Stimulated activated CD4-positive, alpha-beta T cell treated with anti-CD3 and anti-CD28 coated beads, TNF-alpha, amount 100 ng/mL, for 24 hours (primary cell): Measurements from ENCODE around the gene MAP3K5.

Source experiments
- DNase-seq, 3 experiments: peaks; one replicate each; pipeline ENCODE4 v3.0.0-alpha.2; 2020; ENCODE audit warnings: low read depth in 3 of 3

MAP3K5 gene

DNA sequence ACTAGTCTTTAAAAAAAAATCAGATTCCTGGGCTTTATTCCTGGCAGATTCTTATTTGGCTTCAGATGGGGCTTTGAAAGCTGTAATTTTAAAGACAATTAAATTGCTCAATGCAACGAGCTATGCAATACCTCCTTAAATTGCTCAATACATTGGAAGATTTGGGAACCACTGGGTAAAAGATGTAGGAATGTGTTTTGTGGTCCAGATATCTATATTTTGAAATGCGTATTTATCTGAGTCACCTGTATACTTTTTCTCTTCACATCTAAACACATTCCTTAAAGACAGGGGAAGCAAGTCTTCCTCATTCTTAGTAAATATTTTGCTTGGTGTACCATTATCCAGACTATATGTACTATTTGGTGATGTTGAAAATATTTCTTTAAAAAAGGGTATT, 212.5 kb downstream of the MAP3K5 start:
- no peak for DNase-seq

GRCh38 chr6:136576821-136577220, 215.5 kb downstream of the MAP3K5 start:
- no peak for DNase-seq

DNA sequence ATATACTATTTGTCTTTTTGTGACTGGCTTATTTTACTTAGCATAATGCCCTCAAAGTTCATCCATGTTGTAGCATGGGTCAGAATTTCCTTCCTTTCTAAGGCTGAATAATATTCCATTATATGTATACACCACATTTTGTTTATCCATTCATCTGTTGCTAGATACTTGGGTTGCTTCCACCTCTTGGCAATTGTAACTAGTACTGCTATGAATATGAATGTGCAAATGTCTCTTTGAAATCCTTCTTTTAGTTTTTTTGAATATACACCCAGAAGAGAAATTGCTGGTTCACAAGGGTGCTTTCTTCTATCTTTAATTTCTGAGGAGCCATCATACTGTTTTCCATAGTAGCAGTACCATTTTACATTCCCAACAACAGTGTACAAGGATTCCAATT, 220.8 kb downstream of the MAP3K5 start:
- no peak for DNase-seq

- DNase-seq = no peak
These were observed 221.2 kb downstream of the MAP3K5 start for GRCh38 chr6:136571065-136571464.

DNA sequence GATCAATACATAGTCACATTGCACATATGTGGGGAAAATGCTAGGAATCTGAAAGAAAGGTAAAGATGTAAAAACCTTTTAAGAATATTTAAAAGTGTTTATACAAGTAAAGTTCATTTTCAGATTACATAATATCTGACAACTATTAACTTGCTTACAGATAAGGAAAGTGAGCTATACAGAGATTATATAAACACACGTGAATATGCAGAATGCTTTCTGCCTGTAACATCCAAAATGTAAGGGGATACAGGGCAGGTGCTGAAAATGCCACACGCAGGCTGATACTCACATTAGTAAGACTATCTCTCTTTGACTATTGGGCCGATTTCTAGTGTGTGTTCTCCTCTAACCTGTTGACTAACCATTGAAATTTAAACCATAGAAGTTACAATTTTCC, 224.1 kb downstream of the MAP3K5 start:
- no peak for DNase-seq

- no peak for DNase-seq
These were observed 224.6 kb downstream of the MAP3K5 start for GRCh38 chr6:136567688-136568087.

DNA sequence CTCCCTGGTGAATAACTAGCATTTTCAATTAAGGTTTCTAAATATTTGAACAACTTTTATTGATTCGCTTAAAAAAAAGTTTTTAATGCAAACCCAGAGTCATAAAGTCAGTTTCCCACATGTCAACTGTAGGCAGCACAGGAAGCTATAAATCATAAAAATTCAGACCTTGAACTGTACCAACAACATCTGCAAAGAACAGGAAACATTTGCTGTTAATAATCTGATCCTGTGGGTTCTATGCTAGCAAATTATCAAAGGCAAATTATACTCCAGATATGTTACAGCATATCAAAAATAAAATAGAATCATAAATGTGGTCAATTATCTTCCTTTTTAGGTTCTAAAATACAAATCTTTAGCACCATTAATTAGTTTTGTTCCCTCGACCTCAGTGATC, 225.4 kb downstream of the MAP3K5 start:
- DNase-seq = no peak

DNA sequence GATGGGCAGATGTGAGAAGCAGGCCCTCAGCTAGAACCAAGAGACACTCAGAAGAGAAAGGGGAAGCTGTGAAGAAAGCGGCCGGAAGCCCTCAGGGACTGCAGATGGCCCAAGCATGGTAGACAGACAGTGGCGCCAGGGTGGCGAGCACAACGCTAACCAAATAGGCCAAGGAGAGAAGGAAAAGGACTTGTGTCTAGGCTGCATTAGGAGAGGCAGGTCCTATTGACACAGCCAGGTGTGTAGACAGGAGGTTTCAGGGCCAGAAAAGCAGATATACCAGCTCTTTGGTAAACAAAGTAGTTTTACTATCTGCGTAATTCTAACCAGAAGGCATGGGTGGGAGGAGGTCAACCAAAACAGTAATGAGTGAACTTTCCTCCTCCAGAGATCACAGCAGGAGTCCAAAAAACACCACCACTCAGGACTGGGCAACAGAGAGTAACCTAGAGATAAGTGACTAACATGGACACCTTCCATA, 226.2 kb downstream of the MAP3K5 start:
- DNase-seq = no peak

DNA sequence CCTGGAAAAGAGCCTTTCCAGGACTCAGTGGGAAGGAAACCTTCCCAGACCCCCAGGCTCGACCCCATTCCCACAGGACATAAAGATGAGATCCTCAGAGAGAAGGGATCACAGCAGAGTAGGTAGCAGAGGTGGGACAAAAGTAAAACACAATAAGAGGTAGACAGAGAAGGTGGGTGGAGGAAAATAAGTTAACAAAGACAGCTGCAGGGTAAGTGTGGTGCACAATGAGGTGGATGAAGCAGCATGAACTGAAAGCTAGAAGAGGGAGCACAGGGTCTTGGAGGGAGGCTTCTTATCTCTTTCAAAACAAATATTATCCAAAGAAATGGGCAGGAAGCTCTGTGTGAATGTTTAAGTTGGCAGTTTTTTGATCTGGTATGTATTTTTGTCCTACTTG, 228.1 kb downstream of the MAP3K5 start:
- no peak for DNase-seq

GRCh38 chr6:136563386-136564152, 228.7 kb downstream of the MAP3K5 start:
- DNase-seq = no peak

- no peak for DNase-seq
These were observed 230.1 kb downstream of the MAP3K5 start for GRCh38 chr6:136562211-136562610.

GRCh38 chr6:136553166-136553787, 239.0 kb downstream of the MAP3K5 start:
- DNase-seq = no peak

GRCh38 chr6:136552054-136552453, 240.2 kb downstream of the MAP3K5 start:
- DNase-seq = no peak

GRCh38 chr6:136551103-136551502, 241.2 kb downstream of the MAP3K5 start:
- DNase-seq = no peak

- peak in 2 of 3 experiments; percentile 26 to 68 for DNase-seq
These were observed 241.8 kb downstream of the MAP3K5 start, which contains the start of gene MAP7 for GRCh38 chr6:136550330-136551071. MAP7 (minus strand) TSS chr6:136550422; CDS start chr6:136550408, 14 bp downstream.

GRCh38 chr6:136550045-136550329, 242.3 kb downstream of the MAP3K5 start:
- DNase-seq = no peak

DNA sequence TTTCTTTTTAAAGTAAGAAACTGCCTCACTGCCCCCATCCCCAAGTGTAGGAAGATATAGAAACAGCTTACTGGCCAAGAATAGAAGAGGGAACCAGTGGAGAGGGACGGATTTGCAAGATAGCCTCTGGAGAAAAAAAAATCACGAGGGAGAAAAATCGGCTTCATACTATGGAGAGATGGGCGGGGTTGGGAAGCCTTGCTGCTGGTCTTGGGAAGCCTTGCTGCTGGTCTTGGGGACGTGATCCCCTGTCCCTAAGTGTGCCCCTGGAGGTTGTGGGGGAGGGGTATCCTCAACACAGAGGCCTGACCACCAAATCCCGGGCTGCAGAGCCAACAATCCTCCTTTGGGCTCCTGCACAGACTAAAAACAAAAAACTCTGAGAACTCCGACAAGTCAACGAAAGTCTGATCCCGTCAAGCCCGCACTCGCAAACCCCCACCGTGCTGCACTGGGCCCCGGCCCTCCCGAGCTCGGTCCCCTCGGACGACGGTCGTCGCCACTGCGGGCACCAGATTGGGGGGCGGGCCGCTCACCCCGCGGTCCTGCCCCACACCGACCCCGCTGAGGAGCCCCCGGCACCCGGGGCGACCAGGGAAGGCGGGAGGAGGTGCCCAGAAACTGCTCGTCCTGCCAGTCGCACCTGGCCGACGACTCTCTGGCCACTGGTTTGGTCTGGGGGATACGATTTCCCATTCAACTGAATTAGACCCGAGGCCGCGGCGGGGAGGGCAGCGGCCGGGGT, 242.8 kb downstream of the MAP3K5 start:
- DNase-seq = no peak

DNA sequence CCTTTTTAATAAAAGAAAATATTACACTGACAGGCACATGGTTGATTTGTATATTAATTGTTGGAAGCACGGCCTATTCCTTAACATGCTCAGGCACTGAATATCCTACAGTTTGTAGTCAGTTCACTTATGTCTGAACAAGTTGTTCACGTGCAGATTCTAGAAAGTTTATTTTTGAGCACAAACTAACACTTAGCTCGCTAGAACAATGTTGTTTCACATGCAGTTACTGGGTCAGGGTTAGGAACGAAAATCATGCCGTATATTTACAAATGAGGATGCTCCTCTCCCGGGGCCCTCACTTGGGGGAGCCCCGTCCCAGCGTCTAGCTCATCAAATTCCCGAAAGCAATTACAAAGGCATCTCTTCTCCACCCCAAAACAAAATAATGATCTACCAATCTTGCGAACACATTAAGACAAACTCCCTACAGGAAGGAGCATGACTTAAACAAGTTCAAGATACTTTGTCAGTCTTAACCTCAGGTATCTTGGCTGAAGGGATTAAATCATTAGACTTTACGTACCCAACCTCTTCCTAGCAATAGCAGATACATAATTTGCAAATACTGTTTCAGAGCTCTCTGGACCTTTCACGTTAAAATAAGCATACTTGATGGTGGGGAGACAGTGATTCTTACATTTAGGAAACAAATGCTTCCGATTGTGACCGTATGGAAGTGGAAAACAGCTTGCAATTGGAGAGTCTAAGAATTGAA, 243.5 kb downstream of the MAP3K5 start:
- no peak for DNase-seq

DNA sequence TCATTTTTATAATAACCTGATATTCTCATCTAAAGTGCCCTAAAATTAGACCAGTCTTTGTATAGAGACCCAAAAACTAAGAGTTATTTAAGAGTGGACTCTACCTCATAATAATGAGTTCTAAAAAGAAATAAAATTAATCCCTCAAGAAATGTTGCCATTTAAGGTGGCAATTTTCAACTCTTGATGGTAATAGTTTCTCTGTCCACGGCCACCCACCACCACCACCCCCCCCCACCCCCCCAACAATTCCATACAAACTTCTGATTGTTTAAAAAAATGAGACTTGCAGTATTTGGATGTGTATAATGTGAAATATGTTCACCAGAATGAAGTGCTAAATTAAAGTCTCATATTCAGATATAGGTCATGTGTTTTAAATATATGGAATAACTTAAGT, 244.4 kb downstream of the MAP3K5 start:
- no peak for DNase-seq

GRCh38 chr6:136547336-136547735, 244.9 kb downstream of the MAP3K5 start:
- no peak for DNase-seq

GRCh38 chr6:136546331-136546730, 245.9 kb downstream of the MAP3K5 start:
- no peak for DNase-seq
